Measurements from ENCODE around the gene BPIFB2.
"Not testable (repeated sequence)": the region's sequence is repeated elsewhere in the genome, so short reads cannot be mapped to it uniquely, and the experiment has no call there.

BPIFB2 gene

DNA sequence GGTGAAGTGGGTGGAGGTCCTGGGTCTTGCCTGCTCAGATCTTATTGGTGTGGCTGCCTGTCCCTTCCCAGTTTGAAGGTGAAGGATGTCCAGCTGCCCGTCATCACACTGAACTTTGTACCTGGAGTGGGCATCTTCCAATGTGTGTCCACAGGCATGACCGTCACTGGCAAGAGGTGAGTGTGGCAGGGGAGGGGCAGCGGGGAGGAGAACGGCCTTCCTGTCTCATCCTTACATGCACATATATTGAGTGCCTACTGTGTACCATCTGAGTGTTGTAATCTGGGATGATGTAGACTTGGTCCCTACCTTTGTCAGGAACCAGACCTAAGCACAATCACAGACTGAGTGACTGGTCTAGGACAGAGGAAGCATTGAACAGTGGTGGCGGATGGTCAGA is 26.6 kb downstream of the BPIFB2 start:
- no peak for TF ChIP-seq ZFX (IDR thresholded peaks at IDR 0.05)
- no peak for TF ChIP-seq CTCF (conservative IDR thresholded peaks at IDR 0.05)
- no peak overlapping the region for H3K27ac ChIP-seq

- no peak for TF ChIP-seq ZFX (IDR thresholded peaks at IDR 0.05)
- TF ChIP-seq CTCF (conservative IDR thresholded peaks at IDR 0.05): no peak
- H3K27ac ChIP-seq: no peak overlapping the region
Observed at GRCh38 chr20:33034901-33035492, 27.5 kb downstream of the BPIFB2 start.

DNA sequence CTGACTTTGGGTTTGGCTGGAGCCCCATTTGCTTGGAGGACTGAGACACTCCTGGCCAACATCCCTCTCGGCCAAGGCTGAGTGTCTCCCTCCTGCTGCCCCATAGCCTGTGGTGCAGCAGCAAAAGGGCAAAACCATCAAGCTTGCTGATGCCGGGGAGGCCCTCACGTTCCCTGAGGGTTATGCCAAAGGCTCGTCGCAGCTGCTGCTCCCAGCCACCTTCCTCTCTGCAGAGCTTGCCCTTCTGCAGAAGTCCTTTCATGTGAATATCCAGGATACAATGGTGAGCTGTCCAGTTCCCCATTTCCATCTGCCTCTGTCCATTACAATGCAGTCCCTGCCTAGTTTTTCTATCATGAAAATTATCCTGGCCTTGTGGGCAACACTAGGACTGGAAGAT is 30.0 kb downstream of the BPIFB2 start:
- TF ChIP-seq ZFX (IDR thresholded peaks at IDR 0.05) (no peak), CTCF (conservative IDR thresholded peaks at IDR 0.05) (no peak)
- H3K27ac ChIP-seq: no peak overlapping the region

- TF ChIP-seq CTCF (conservative IDR thresholded peaks at IDR 0.05): no peak
- TF ChIP-seq ZFX (IDR thresholded peaks at IDR 0.05): no peak
- no peak overlapping the region for H3K27ac ChIP-seq
Observed at GRCh38 chr20:33038243-33038642, 30.7 kb downstream of the BPIFB2 start.

DNA sequence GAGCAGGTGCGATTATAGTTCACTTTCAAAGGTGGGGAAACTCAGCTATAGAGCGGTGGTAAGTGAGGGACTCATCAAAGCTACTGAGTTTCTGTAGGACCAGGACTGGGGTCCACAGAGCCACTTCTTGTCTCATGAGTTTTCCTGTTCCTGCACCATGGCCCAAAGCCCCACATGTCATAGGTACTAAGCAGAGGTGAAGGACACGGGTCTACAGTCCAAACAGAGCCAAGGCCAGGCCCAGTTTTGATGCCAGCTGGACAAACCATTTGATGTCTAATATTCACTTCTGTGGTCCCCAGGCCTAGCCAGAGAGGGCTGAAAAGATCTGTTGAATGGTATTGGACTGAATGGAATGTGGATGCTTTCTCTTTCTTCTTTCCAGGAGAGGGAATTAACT is 34.9 kb downstream of the BPIFB2 start:
- TF ChIP-seq ZFX (IDR thresholded peaks at IDR 0.05): no peak
- TF ChIP-seq CTCF (conservative IDR thresholded peaks at IDR 0.05): no peak

GRCh38 chr20:33042983-33043730 is 35.7 kb downstream of the BPIFB2 start:
- TF ChIP-seq ZFX (IDR thresholded peaks at IDR 0.05): no peak
- no peak overlapping the region for H3K27ac ChIP-seq

More for the DNA sequence above, 34.9 kb downstream of the BPIFB2 start:
- no peak overlapping the region for H3K27ac ChIP-seq

DNA sequence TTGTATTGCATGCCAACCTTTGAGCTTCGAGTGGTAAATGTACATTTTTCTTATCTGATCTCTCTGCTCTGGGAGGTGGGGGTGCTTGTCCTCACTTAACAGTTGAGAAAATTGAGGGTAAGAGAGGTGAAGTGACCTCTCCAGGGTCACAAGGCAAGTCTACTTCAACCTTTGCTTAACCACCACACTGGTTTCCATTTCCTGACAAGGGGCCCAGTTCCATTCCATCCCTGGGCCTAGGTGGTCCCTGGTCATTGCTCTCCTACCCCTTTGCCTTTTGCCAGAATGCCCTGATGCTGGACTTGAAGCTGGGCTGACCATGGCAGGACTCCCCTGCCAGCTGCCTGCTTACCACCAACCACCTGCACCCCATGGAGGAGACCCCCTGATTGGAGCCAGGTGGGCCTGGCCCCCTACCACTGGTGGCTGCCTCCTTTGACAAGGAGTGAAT is 36.3 kb downstream of the BPIFB2 start:
- no peak overlapping the region for H3K27ac ChIP-seq
- no peak for TF ChIP-seq ZFX (IDR thresholded peaks at IDR 0.05)
- TF ChIP-seq CTCF (conservative IDR thresholded peaks at IDR 0.05): no peak

- not testable (repeated sequence) for H3K27ac ChIP-seq
Observed at GRCh38 chr20:33045129-33045721, 37.7 kb downstream of the BPIFB2 start.

Data from C4-2B (cell line).